Smooth muscle cell (in vitro differentiated cells): Measurements from ENCODE around the gene AVPR2. TPM values are rescaled to one million over a fixed set of nuclear protein-coding genes. Genes with fewer than 3 reads are reported as not detected.

ENCODE experiments used
- DNase-seq: peaks from one replicate; lab custom pipeline; 2025; ENCODE audit not compliant: unreplicated experiment; lab: John Stamatoyannopoulos, UW
- H2AFZ ChIP-seq: fragments of 200-600 bp; sonication (generic); 2 replicates; pipeline ENCODE4 v1.6.0; 2016; ENCODE audit warnings: antibody characterized with exemption, low read depth, mild to moderate bottlenecking
- H3F3A ChIP-seq: fragments of 200-600 bp; sonication (generic); 2 replicates; pipeline ENCODE4 v1.6.0; 2017; ENCODE audit warnings: antibody characterized with exemption, low read depth
- H3K27ac ChIP-seq: fragments of 200-600 bp; sonication (generic); 2 replicates; pipeline ENCODE4 v1.5.1; 2016; ENCODE audit warnings: low read depth, mild to moderate bottlenecking
- H3K27me3 ChIP-seq: fragments of 200-600 bp; sonication (generic); 2 replicates; pipeline ENCODE4 v1.6.1; 2016; ENCODE audit warnings: low read depth, mild to moderate bottlenecking
- H3K36me3 ChIP-seq: fragments of 200-600 bp; sonication (generic); 2 replicates; pipeline ENCODE4 v1.5.1; 2016; ENCODE audit warnings: low read depth
- H3K4me1 ChIP-seq: fragments of 200-600 bp; sonication (generic); 2 replicates; pipeline ENCODE4 v1.5.1; 2016; ENCODE audit warnings: low read depth
- H3K4me2 ChIP-seq: fragments of 200-600 bp; sonication (generic); 2 replicates; pipeline ENCODE4 v1.6.0; 2016; ENCODE audit warnings: mild to moderate bottlenecking
- H3K4me3 ChIP-seq: fragments of 200-600 bp; sonication (generic); 2 replicates; pipeline ENCODE4 v1.5.1; 2016; ENCODE audit warnings: mild to moderate bottlenecking
- H3K79me2 ChIP-seq: fragments of 200-600 bp; sonication (generic); 2 replicates; pipeline ENCODE4 v1.6.0; 2016; ENCODE audit warnings: low read depth, mild to moderate bottlenecking
- H3K9ac ChIP-seq: fragments of 200-600 bp; sonication (generic); 2 replicates; pipeline ENCODE4 v1.6.0; 2016; ENCODE audit warnings: low read depth
- H3K9me3 ChIP-seq: fragments of 200-600 bp; sonication (generic); replicated peaks from 2 replicates; pipeline ENCODE4 v1.5.1; 2016; ENCODE audit warnings: low read depth
- H4K20me1 ChIP-seq: fragments of 200-600 bp; sonication (generic); 2 replicates; pipeline ENCODE4 v1.6.0; 2016; ENCODE audit warnings: low read depth
- WGBS: methylation state at CpG from one replicate; pipeline ENCODE4 v1.1.7; 2016; ENCODE audit warnings: low lambda C conversion rate; 5-methylcytosine and 5-hydroxymethylcytosine counted together
- polyA plus RNA-seq: library from polyadenylated mRNA; unstranded; fragments of >200 nt; fragmentation: Nextera tagmentation; extraction: Ambion mirVana; gene quantifications from 2 replicates; pipeline ENCODE4 v1.2.1, GENCODE V29; 2016
- total RNA-seq: library from RNA; depleted of rRNA; stranded (reverse); fragments of >200 nt; gene quantifications from 2 replicates; pipeline ENCODE4 v1.2.3, GENCODE V29; 2014
- TF ChIP-seq, protein P1 (sequence below): fragments of 200-600 bp; sonication (generic); IDR thresholded peaks from 2 replicates; pipeline ENCODE4 v1.5.1; 2017; ENCODE audit warnings: borderline replicate concordance, mild to moderate bottlenecking, antibody characterized with exemption; ENCODE audit not compliant: insufficient read depth, poor library complexity, severe bottlenecking

Gene AVPR2
- total and polyA plus RNA-seq, 2 experiments from 2014 or later = not detected

DNA sequence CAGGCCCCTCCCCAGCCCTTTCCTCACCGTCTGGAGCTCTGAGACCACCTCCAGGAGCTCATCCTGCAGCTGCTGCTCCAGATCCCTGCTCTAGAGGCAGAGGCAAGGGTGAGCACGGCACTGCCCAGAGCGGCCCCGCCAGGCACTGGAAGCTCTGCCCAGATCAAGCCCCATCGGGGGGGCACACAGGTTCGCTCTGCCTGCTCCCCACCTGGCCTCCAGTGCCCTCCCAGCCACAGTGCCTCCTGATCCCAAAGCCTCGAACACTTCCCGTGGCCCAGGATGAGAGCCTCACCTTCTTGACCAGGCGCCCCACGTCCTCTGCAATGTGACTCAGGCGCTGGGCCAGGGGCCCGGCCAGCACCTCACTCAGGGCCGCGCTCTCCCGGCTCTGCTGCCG lies 16.6 kb downstream of the AVPR2 start:
- Histone ChIP-seq H4K20me1 (no peaks in the 10 kb centered on the region), H3K4me1 (no peaks in the 10 kb centered on the region), H3K9ac (no peak overlapping the region), H3K9me3 (no peaks in the 10 kb centered on the region), H3K36me3 (no peaks in the 10 kb centered on the region), H3K79me2 (no peaks in the 10 kb centered on the region), H3F3A (no peaks in the 10 kb centered on the region), H3K4me2 (no peak overlapping the region), H3K27me3 (no peaks in the 10 kb centered on the region), H3K4me3 (no peak overlapping the region), H2AFZ (no peak overlapping the region), H3K27ac (no peak overlapping the region)
- WGBS = 89% methylated on average over 16 of the region's 16 CpGs
- TF ChIP-seq, protein P1, sequence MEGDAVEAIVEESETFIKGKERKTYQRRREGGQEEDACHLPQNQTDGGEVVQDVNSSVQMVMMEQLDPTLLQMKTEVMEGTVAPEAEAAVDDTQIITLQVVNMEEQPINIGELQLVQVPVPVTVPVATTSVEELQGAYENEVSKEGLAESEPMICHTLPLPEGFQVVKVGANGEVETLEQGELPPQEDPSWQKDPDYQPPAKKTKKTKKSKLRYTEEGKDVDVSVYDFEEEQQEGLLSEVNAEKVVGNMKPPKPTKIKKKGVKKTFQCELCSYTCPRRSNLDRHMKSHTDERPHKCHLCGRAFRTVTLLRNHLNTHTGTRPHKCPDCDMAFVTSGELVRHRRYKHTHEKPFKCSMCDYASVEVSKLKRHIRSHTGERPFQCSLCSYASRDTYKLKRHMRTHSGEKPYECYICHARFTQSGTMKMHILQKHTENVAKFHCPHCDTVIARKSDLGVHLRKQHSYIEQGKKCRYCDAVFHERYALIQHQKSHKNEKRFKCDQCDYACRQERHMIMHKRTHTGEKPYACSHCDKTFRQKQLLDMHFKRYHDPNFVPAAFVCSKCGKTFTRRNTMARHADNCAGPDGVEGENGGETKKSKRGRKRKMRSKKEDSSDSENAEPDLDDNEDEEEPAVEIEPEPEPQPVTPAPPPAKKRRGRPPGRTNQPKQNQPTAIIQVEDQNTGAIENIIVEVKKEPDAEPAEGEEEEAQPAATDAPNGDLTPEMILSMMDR = no peak
- no peak for DNase-seq

DNA sequence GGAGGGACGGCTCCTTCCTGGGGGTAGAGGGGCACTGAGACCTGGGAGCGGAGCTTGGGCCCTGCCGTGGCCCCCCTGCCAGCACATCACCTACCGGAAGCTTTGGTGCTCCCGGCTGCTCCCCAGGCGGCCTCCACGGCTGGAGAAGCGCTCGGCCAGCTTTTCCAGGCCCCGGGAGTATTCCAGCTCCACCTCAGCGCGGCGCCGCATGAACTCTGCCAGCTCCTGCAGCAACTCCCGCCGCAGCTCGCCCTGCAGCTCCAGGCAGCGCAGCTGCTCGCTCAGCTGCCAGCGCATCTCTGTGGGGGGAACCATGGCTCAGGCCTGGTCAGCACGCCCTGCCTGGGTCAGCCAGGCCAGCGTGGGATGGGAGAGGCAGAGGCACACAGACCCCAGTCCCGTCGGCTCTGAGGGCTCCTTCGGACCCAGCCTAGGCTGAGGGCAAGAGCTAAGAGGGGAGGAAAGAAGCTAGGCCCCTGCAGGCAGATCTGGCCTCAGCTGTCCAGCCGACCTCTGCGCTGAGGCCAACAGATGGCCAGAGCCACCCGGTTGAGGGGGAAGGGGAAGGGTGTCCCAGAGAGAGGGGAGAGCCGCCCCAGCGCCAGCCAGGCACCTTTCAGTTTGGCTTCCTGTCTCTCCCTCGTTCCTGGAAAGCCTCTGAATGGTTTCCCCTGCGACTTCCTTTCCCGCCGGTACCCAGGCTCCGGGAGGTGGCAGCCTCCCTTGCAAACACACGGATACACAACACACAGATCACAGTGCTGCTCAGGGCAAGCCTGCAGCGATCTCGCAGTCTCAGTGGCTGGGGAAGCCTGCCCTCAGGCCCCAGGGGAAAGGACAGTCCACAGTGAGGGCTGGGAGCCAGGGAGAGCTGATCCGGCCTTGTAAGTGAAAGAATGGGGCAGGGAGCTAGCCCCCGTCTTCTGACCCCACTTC lies 17.3 kb downstream of the AVPR2 start:
- Histone ChIP-seq H4K20me1 (no peaks in the 10 kb centered on the region), H3K36me3 (no peaks in the 10 kb centered on the region), H3K9ac (no peak overlapping the region), H3F3A (no peaks in the 10 kb centered on the region), H3K9me3 (no peaks in the 10 kb centered on the region), H3K4me1 (no peaks in the 10 kb centered on the region), H3K27me3 (no peaks in the 10 kb centered on the region), H3K4me2 (no peak overlapping the region), H2AFZ (no peak overlapping the region), H3K79me2 (no peaks in the 10 kb centered on the region), H3K27ac (no peak overlapping the region), H3K4me3 (no peak overlapping the region)
- WGBS = 87% methylated on average over 40 of the region's 40 CpGs
- DNase-seq = no peak
- TF ChIP-seq, protein P1 = no peak

DNA sequence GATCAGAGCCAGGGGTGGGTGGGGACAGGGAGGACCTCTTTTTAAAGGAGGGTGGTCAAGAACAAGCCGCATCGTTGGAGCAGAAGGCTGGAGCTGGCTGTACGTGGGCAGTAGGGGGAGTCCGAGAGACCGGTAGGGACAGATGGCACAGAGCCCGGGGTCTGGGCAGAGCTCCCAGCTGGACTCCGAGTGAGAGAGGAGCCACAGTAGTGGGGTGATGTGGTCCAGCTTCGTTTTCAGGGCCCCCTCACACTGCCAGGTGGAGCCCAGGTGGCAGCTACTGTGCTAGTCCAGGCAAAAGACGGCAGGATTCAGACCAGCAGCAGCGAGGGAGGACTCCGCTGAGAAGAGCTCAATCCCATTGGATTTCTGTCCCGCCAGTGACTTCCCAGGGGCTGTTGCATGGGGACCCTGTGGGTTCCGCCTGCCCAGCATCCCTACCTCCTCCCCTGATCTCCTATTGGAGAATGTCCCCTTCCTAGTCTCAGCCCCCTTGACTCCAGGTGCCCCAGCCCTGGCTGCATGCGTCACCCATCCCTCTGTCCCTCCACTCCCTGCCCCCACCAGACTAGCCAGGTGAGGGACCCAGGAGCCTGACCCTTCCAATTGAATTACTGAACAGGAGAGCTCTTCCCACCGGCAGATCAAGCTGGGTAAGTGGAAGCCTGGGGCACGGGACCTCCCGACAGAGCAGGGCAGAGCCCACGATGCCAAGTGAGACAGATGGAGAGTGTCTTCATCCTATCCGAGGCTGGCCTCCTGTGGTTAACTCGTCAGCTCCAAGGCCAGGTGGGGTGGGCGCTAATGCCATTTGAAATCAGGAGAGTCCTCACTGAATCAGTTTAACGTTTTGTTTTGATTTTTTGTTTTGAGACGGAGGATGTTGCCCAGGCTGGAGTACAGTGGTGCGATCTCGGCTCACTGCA lies 18.7 kb downstream of the AVPR2 start:
- no peak overlapping the region for H3K9ac ChIP-seq
- DNase-seq = no peak
- 81% methylated on average over 25 of the region's 25 CpGs for WGBS
- no peak overlapping the region for H3K4me2 ChIP-seq
- no peaks in the 10 kb centered on the region for H3K9me3 ChIP-seq
- H3K36me3 ChIP-seq = no peaks in the 10 kb centered on the region
- no peaks in the 10 kb centered on the region for H3K79me2 ChIP-seq
- no peaks in the 10 kb centered on the region for H3K27me3 ChIP-seq
- H3K27ac ChIP-seq = no peak overlapping the region
- no peaks in the 10 kb centered on the region for H3K4me1 ChIP-seq
- H3K4me3 ChIP-seq = no peak overlapping the region
- H4K20me1 ChIP-seq = no peaks in the 10 kb centered on the region
- H3F3A ChIP-seq = no peaks in the 10 kb centered on the region
- TF ChIP-seq, protein P1 = peak; percentile 2
- H2AFZ ChIP-seq = no peak overlapping the region
